H1 (cell line): ENCODE results near the gene LIPE. TPM values are rescaled to one million over a fixed set of nuclear protein-coding genes. Genes with fewer than 3 reads are reported as not detected.

Experiments used
- CTCF ChIA-PET: fragments of 300-600 bp; sonication (Branson Sonifier 250); formaldehyde crosslinking; loops from one replicate; lab custom pipeline; 2021; ENCODE audit not compliant: partially characterized antibody; lab: Charles Lee
- POLR2A ChIA-PET: fragments of 300-600 bp; sonication (Branson Sonifier 250); formaldehyde crosslinking; loops from one replicate; lab custom pipeline; 2021; ENCODE audit warnings: inconsistent platforms; ENCODE audit not compliant: partially characterized antibody; lab: Charles Lee
- DNase-seq, 2 experiments: peaks; one replicate each; pipeline versions ENCODE4 v3.0.0 to v3.0.0-alpha.2; 2010 to 2022; ENCODE audit warnings: low spot score in 2 of 2, low read depth in 1 of 2, mixed read lengths in 1 of 2
- FAIRE-seq: peaks from 2 replicates; lab custom pipeline; 2011; peaks lifted over from hg19 to GRCh38; lab: Jason Lieb, UNC
- H2AFZ ChIP-seq: 2 replicates; pipeline ENCODE4 v1.8.1; 2012; ENCODE audit warnings: low read length, inconsistent platforms
- H2AK5ac ChIP-seq: 2 replicates; pipeline ENCODE4 v1.6.1; 2013; ENCODE audit warnings: low read depth, low read length
- H2BK120ac ChIP-seq: replicated peaks from 2 replicates; pipeline ENCODE3; 2013; ENCODE audit warnings: low read depth, low read length, inconsistent platforms
- H2BK12ac ChIP-seq: 2 replicates; pipeline ENCODE4 v1.6.1; 2013; ENCODE audit warnings: low read depth, low read length
- H2BK15ac ChIP-seq: 2 replicates; pipeline ENCODE4 v1.6.1; 2013; ENCODE audit warnings: low read length
- H2BK20ac ChIP-seq: 2 replicates; pipeline ENCODE4 v1.6.1; 2013; ENCODE audit warnings: low read length
- H2BK5ac ChIP-seq: 2 replicates; pipeline ENCODE4 v1.6.1; 2013; ENCODE audit warnings: low read depth, low read length
- H3K14ac ChIP-seq: 2 replicates; pipeline ENCODE4 v1.6.1; 2013; ENCODE audit warnings: inconsistent platforms; ENCODE audit not compliant: insufficient read length
- H3K18ac ChIP-seq: 2 replicates; pipeline ENCODE4 v1.6.1; 2013; ENCODE audit warnings: low read length; ENCODE audit errors: extremely low read depth
- H3K23ac ChIP-seq: 2 replicates; pipeline ENCODE4 v1.6.1; 2013; ENCODE audit warnings: inconsistent platforms; ENCODE audit not compliant: insufficient read length
- H3K23me2 ChIP-seq: 2 replicates; pipeline ENCODE4 v1.6.1; 2013; ENCODE audit warnings: low read depth, low read length
- H3K27ac ChIP-seq: 2 replicates; pipeline ENCODE4 v1.6.1; 2011; ENCODE audit warnings: low read depth, low read length, inconsistent platforms
- H3K27me3 ChIP-seq, 4 experiments: replicated peaks in 1 of 4; 1 replicate in 1 of 4; 2 replicates in 3 of 4; pipeline versions ENCODE4 v1.6.1 to v1.8.1; 2011 to 2013; ENCODE audit warnings: low read length in 3 of 4, mild to moderate bottlenecking in 3 of 4, inconsistent platforms in 2 of 4, mixed read lengths in 2 of 4, moderate library complexity in 1 of 4; ENCODE audit not compliant: control insufficient read depth in 3 of 4, insufficient read depth in 3 of 4; ENCODE audit errors: extremely low read depth in 1 of 4
- H3K36me3 ChIP-seq, 4 experiments: 2 replicates each; pipeline versions ENCODE4 v1.6.1 to v1.8.1; 2011 to 2013; ENCODE audit warnings: mild to moderate bottlenecking in 4 of 4, low read length in 3 of 4, moderate library complexity in 2 of 4, control low read depth in 1 of 4, inconsistent platforms in 1 of 4; ENCODE audit not compliant: insufficient read depth in 4 of 4, control insufficient read depth in 2 of 4
- H3K4ac ChIP-seq: replicated peaks from 2 replicates; pipeline ENCODE3; 2013; ENCODE audit warnings: low read length, low read depth, mixed read lengths, inconsistent platforms; ENCODE audit not compliant: insufficient read length
- H3K4me1 ChIP-seq, 4 experiments: replicated peaks in 1 of 4; 1 replicate in 1 of 4; 2 replicates in 3 of 4; pipeline versions ENCODE4 v1.6.1 to v1.8.1; 2011 to 2013; ENCODE audit warnings: low read length in 3 of 4, inconsistent platforms in 2 of 4, mixed read lengths in 1 of 4; ENCODE audit not compliant: insufficient read depth in 4 of 4, control insufficient read depth in 3 of 4
- H3K4me2 ChIP-seq, 2 experiments: 2 replicates each; pipeline versions ENCODE4 v1.6.1 to v1.8.1; 2011 to 2013; ENCODE audit warnings: low read depth in 2 of 2, low read length in 2 of 2, control low read depth in 1 of 2, inconsistent platforms in 1 of 2, mild to moderate bottlenecking in 1 of 2; ENCODE audit not compliant: insufficient read depth in 1 of 2
- H3K4me3 ChIP-seq, 4 experiments: fragments of 200-600, 300-600 bp in 1 of 4; sonication (generic), shearing (Covaris generic), sonication (Bioruptor Twin) in 1 of 4; 2 replicates each; pipeline versions ENCODE4 v1.5.1 to v1.8.1; 2011 to 2016; ENCODE audit warnings: low read length in 4 of 4, low read depth in 3 of 4, control low read depth in 2 of 4, inconsistent platforms in 2 of 4, mild to moderate bottlenecking in 2 of 4, mixed read lengths in 1 of 4, moderate library complexity in 1 of 4; ENCODE audit not compliant: insufficient read depth in 2 of 4; ENCODE audit errors: extremely low read depth in 1 of 4
- H3K56ac ChIP-seq: replicated peaks from 2 replicates; pipeline ENCODE3; 2013; ENCODE audit warnings: low read depth, mild to moderate bottlenecking, mixed read lengths, low read length, inconsistent platforms; ENCODE audit not compliant: insufficient read length
- H3K79me1 ChIP-seq: 2 replicates; pipeline ENCODE4 v1.6.1; 2013; ENCODE audit warnings: low read depth, low read length, control low read depth
- H3K79me2 ChIP-seq, 2 experiments: 2 replicates each; pipeline versions ENCODE4 v1.6.1 to v1.8.1; 2012 to 2013; ENCODE audit warnings: low read length in 2 of 2, mild to moderate bottlenecking in 2 of 2, inconsistent platforms in 1 of 2; ENCODE audit not compliant: insufficient read depth in 2 of 2, control insufficient read depth in 1 of 2
- H3K9ac ChIP-seq, 4 experiments: replicated peaks in 1 of 4; 1 replicate in 1 of 4; 2 replicates in 3 of 4; pipeline versions ENCODE4 v1.6.1 to v1.8.1; 2011 to 2013; ENCODE audit warnings: low read depth in 3 of 4, low read length in 3 of 4, control low read depth in 2 of 4, mild to moderate bottlenecking in 2 of 4, moderate library complexity in 2 of 4, inconsistent platforms in 1 of 4; ENCODE audit errors: extremely low read depth in 1 of 4
- H3K9me3 ChIP-seq, 2 experiments: 2 replicates each; pipeline versions ENCODE4 v1.6.1 to v1.8.1; 2012 to 2013; ENCODE audit warnings: mild to moderate bottlenecking in 2 of 2, moderate library complexity in 2 of 2, control low read depth in 1 of 2, inconsistent platforms in 1 of 2, low read depth in 1 of 2, low read length in 1 of 2, mixed read lengths in 1 of 2; ENCODE audit not compliant: insufficient read depth in 2 of 2
- H4K20me1 ChIP-seq, 2 experiments: replicated peaks in 1 of 2; 2 replicates each; pipeline versions ENCODE3 to v1.8.1; 2011 to 2013; ENCODE audit warnings: inconsistent platforms in 2 of 2, low read length in 2 of 2, mild to moderate bottlenecking in 1 of 2; ENCODE audit not compliant: insufficient read depth in 2 of 2, control insufficient read depth in 1 of 2
- H4K5ac ChIP-seq: 2 replicates; pipeline ENCODE4 v1.6.1; 2013; ENCODE audit warnings: low read length, low read depth, mixed read lengths, inconsistent platforms; ENCODE audit not compliant: insufficient read length
- H4K8ac ChIP-seq: 2 replicates; pipeline ENCODE4 v1.8.0; 2013; ENCODE audit warnings: mild to moderate bottlenecking, moderate library complexity, low read length, inconsistent platforms; ENCODE audit not compliant: insufficient read depth; ENCODE audit errors: extremely low read depth
- H4K91ac ChIP-seq: replicated peaks from 2 replicates; pipeline ENCODE3; 2013; ENCODE audit warnings: low read length, mixed read lengths, inconsistent platforms; ENCODE audit not compliant: insufficient read length
- BCL11A ChIP-seq, 2 experiments: IDR thresholded peaks; one replicate each; pipeline ENCODE4 v1.6.1; 2011; ENCODE audit warnings: low read depth in 2 of 2, low read length in 2 of 2, mild to moderate bottlenecking in 2 of 2
- CHD1 ChIP-seq: IDR thresholded peaks from 2 replicates; pipeline ENCODE4 v1.6.1; 2012; ENCODE audit warnings: low read depth, low read length, improper control_type of control experiment
- GTF2F1 ChIP-seq: IDR thresholded peaks from 2 replicates; pipeline ENCODE4 v1.6.1; 2012; ENCODE audit warnings: low read depth, low read length, improper control_type of control experiment, borderline replicate concordance
- KDM1A ChIP-seq: fragments of 200-600, 300-600 bp; sonication (generic); IDR thresholded peaks from 2 replicates; pipeline ENCODE4 v1.7.1; 2016; ENCODE audit warnings: mild to moderate bottlenecking, low read length, borderline replicate concordance
- NRF1 ChIP-seq: IDR thresholded peaks from 2 replicates; pipeline ENCODE4 v1.6.1; 2011; ENCODE audit warnings: mild to moderate bottlenecking, low read depth, low read length, improper control_type of control experiment
- POLR2A ChIP-seq, 2 experiments: IDR thresholded peaks; 1 replicate in 1 of 2; 2 replicates in 1 of 2; pipeline ENCODE4 v1.6.1; 2011; ENCODE audit warnings: low read depth in 2 of 2, low read length in 2 of 2, mild to moderate bottlenecking in 2 of 2; ENCODE audit errors: control extremely low read depth in 1 of 2
- RBBP5 ChIP-seq: IDR thresholded peaks from 2 replicates; pipeline ENCODE4 v1.7.1; 2012; ENCODE audit warnings: low read depth, mild to moderate bottlenecking, inconsistent platforms, low read length, moderate library complexity, borderline replicate concordance
- RFX5 ChIP-seq: IDR thresholded peaks from 2 replicates; pipeline ENCODE4 v1.6.1; 2011; ENCODE audit warnings: low read depth, low read length, improper control_type of control experiment, borderline replicate concordance
- SIRT6 ChIP-seq: IDR thresholded peaks from one replicate; pipeline ENCODE4 v1.7.1; 2012; ENCODE audit warnings: low read length, inconsistent platforms
- TEAD4 ChIP-seq: IDR thresholded peaks from 2 replicates; pipeline ENCODE4 v1.6.1; 2012; ENCODE audit warnings: low read depth, low read length, inconsistent platforms, mixed read lengths
- YY1 ChIP-seq: IDR thresholded peaks from 2 replicates; pipeline ENCODE4 v1.6.1; 2011; ENCODE audit warnings: low read depth, mild to moderate bottlenecking, low read length
- WGBS, 2 experiments: shearing (Covaris generic) in 1 of 2; methylation state at CpG; one replicate each; pipeline versions ENCODE4 v1.1.6 to v1.1.7; 2013 to 2015; ENCODE audit warnings: low lambda C conversion rate in 2 of 2, mixed read lengths in 2 of 2, inconsistent platforms in 1 of 2, low coverage in 1 of 2, missing lambda C conversion rate in 1 of 2; ENCODE audit not compliant: insufficient replicate concordance in 2 of 2, insufficient coverage in 1 of 2, insufficient read length in 1 of 2; ENCODE audit errors: extremely low coverage in 1 of 2, missing lambda C conversion rate in 1 of 2; 5-methylcytosine and 5-hydroxymethylcytosine counted together
- polyA plus RNA-seq, 7 experiments: library from polyadenylated mRNA; depleted of rRNA in 3 of 7; stranded (reverse) in 5 of 7; unstranded in 2 of 7; fragments of >200 nt in 5 of 7; fragments of 200-250 nt in 2 of 7; gene quantifications; 1 replicate in 5 of 7; 2 replicates in 1 of 7; 4 replicates in 1 of 7; pipeline versions ENCODE4 v1.2.1 to v1.2.3, GENCODE V29; 2011 to 2013; ENCODE audit warnings: missing spikeins in 2 of 7, mixed read lengths in 2 of 7
- total RNA-seq: library from RNA; stranded (reverse); fragmentation: NEBNext Ultra II Directional; extraction: Animal tissue kit (Norgen Biotek cat#: 25700); gene quantifications from 2 replicates; pipeline ENCODE4 v1.2.1, GENCODE V29; 2021
- TF ChIP-seq, protein P1 (sequence below): IDR thresholded peaks from 2 replicates; pipeline ENCODE4 v1.6.1; 2011; ENCODE audit warnings: low read length, improper control_type of control experiment

LIPE gene
- total and polyA plus RNA-seq, 2 of the 8 experiments (the other 6 are each of a cell fraction or from before 2014, with no cell fraction given): 8.7 to 15.9 TPM

DNA sequence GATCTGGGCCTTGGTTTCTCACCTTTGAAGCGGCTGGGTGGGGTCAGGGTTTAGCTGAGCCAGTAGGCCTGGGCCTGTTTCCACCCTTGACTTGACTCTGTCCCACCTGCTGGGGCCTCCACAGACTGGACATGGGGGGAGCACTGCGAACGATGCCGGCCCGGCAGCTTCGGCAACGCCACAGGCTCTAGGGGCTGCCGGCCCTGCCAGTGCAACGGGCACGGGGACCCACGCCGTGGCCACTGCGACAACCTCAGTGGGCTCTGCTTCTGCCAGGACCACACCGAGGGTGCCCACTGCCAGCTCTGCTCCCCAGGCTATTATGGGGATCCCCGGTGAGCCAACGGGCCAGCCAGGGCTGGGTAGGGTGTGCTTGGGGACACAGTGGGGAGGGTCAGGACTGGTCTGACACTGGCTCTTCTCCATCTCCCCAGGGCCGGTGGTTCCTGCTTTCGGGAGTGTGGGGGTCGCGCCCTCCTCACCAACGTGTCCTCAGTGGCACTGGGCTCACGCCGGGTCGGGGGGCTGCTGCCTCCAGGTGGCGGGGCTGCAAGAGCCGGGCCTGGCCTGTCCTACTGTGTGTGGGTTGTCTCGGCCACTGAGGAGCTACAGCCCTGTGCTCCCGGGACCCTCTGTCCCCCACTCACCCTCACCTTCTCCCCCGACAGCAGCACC lies 73.7 kb downstream of the LIPE start:
- no peak overlapping the region for H3K4me3 ChIP-seq
- no peak overlapping the region for H3K4ac ChIP-seq
- H2AK5ac ChIP-seq: no peak overlapping the region
- H3K23me2 ChIP-seq: no peaks in the 10 kb centered on the region
- no peak overlapping the region for H4K5ac ChIP-seq
- no peaks in the 10 kb centered on the region for H3K79me2 ChIP-seq
- ChIA-PET CTCF (interaction anchor here (1.0 to 3.8 kb wide), 6 partner anchors 9 to 88 kb away, joined by 3 to 36 read pairs (median 4); no protein-coding TSS in a partner anchor), POLR2A (interaction anchor here (1.7 to 1.9 kb wide), 2 partner anchors 9 to 15 kb away, joined by 4 to 5 read pairs; no protein-coding TSS in a partner anchor)
- no peak overlapping the region for H3K14ac ChIP-seq
- peaks cover 1 to 2% of the 10 kb centered on the region in 2 experiments for H4K20me1 ChIP-seq
- no peak overlapping the region for H2BK12ac ChIP-seq
- no peak overlapping the region for H3K18ac ChIP-seq
- H3K9me3 ChIP-seq: no peaks in the 10 kb centered on the region
- no peak overlapping the region for H2BK120ac ChIP-seq
- no peak overlapping the region for H2BK5ac ChIP-seq
- H3K79me1 ChIP-seq: no peaks in the 10 kb centered on the region
- peaks cover 0 to 7% (median 3%) of the 10 kb centered on the region in 4 experiments; a peak in 4 of 8 replicates for H3K36me3 ChIP-seq
- DNase-seq (no peak), FAIRE-seq (no peak)
- H3K27me3 ChIP-seq: no peaks in the 10 kb centered on the region
- H2BK20ac ChIP-seq: no peak overlapping the region
- 94% methylated on average over 24 of the region's 29 CpGs; no CpG with 5 or more reads in 1 of the 2 experiments for WGBS, 2 experiments
- no peak overlapping the region for H3K4me2 ChIP-seq
- no peak overlapping the region for H3K56ac ChIP-seq
- no peak overlapping the region for H4K91ac ChIP-seq
- H2AFZ ChIP-seq: no peak overlapping the region
- H3K23ac ChIP-seq: no peak overlapping the region
- no peak overlapping the region for H4K8ac ChIP-seq
- H3K4me1 ChIP-seq: no peaks in the 10 kb centered on the region; a peak in 1 of 7 replicates
- no peak overlapping the region for H3K27ac ChIP-seq
- no peak overlapping the region for H2BK15ac ChIP-seq
- H3K9ac ChIP-seq: no peak overlapping the region
- TF ChIP-seq TEAD4: no peak
- no peak for TF ChIP-seq CHD1
- TF ChIP-seq, protein P1, sequence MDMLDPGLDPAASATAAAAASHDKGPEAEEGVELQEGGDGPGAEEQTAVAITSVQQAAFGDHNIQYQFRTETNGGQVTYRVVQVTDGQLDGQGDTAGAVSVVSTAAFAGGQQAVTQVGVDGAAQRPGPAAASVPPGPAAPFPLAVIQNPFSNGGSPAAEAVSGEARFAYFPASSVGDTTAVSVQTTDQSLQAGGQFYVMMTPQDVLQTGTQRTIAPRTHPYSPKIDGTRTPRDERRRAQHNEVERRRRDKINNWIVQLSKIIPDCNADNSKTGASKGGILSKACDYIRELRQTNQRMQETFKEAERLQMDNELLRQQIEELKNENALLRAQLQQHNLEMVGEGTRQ: no peak
- no peak for TF ChIP-seq NRF1
- TF ChIP-seq RBBP5: no peak
- no peak for TF ChIP-seq SIRT6
- TF ChIP-seq POLR2A (IDR thresholded peaks at IDR 0.05; ENCODE audit: control extremely low read depth in 1 of 2, low read depth in 2 of 2, low read length in 2 of 2): no peak
- TF ChIP-seq KDM1A: no peak
- no peak for TF ChIP-seq RFX5
- no peak for TF ChIP-seq BCL11A (IDR thresholded peaks at IDR 0.05; ENCODE audit: low read depth in 2 of 2, low read length in 2 of 2)
- TF ChIP-seq GTF2F1: no peak
- TF ChIP-seq YY1: no peak
